Posterior vena cava (tissue), 2 donors: ENCODE data around the gene ZRANB1. TPM values are rescaled to one million over a fixed set of nuclear protein-coding genes. Genes with fewer than 3 reads are reported as not detected.

ENCODE experiments used
- DNase-seq: peaks from one replicate; pipeline ENCODE4 v3.0.0-alpha.2; 2020; ENCODE audit warnings: low spot score
- intact Hi-C, 2 donors: fragments of 100-400 bp; cut with DNase I; formaldehyde crosslinking; loops; one replicate each; pipeline versions ENCODE4 v1.14.1 to v1.14.2; 2022 to 2023
- total RNA-seq, 2 donors: library from RNA; stranded (reverse); fragmentation: NEBNext Ultra II Directional; extraction: Animal tissue kit (Norgen Biotek cat#: 25700); gene quantifications; one replicate each; pipeline ENCODE4 v1.2.1, GENCODE V29; 2021
- donor health status: DM: yes; HTN: yes; CAD: no.
- donor health status: DM: yes; HTN: yes; CAD: no.

The ZRANB1 gene
- total RNA-seq, 2 donors from 2014 or later: 19.8 to 26.9 TPM

DNA sequence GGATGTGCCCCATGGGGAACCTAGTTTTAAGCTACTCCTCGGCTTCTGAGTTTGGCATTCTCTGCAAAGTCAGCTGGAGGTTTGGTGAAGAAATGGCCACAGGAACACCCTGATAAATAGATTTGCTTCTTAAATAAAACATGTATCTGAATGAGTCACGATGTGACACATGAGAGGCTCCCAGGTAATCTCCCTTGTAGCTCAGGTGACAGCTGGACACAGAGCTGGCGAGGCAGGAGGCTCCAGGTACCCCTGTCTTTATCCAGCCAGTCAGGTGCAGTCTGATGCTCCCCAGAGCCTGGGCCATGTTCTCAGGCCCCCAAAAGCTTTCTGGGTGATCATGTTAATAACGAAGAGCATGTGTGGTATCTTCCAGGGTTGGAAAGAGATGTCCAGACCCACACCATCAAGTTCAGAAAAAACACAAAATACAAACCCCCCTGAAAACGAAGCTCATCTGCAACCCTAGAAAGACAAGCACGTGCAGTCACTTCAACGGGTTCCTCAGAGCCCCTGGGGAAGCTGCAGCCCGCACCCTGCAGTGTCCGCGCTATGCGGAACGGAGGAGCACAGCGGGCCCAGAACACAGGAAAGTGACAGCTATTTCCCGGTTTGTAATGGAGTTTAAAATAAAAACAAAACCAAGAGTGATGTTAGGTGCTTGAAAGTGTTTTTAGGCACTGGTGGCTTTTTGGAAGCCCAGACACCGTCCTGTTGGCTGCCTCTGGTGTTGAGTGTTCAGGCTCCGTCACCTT is 69.4 kb downstream of the ZRANB1 start:
- intact Hi-C loops: no loop called here

GRCh38 chr10:125011926-125012705 is 70.2 kb downstream of the ZRANB1 start:
- DNase-seq: peak; percentile 85
- intact Hi-C loops: no loop called here

More for the DNA sequence above, 69.4 kb downstream of the ZRANB1 start:
- peak; percentile 66 for DNase-seq

GRCh38 chr10:125012851-125013528 is 71.1 kb downstream of the ZRANB1 start:
- intact Hi-C loops: no loop called here
- DNase-seq: peak; percentile 42

GRCh38 chr10:125013529-125013872 is 71.6 kb downstream of the ZRANB1 start:
- no peak for DNase-seq
- intact Hi-C loops: no loop called here

GRCh38 chr10:125014086-125014830 is 72.3 kb downstream of the ZRANB1 start:
- no peak for DNase-seq
- intact Hi-C loops: no loop called here

DNA sequence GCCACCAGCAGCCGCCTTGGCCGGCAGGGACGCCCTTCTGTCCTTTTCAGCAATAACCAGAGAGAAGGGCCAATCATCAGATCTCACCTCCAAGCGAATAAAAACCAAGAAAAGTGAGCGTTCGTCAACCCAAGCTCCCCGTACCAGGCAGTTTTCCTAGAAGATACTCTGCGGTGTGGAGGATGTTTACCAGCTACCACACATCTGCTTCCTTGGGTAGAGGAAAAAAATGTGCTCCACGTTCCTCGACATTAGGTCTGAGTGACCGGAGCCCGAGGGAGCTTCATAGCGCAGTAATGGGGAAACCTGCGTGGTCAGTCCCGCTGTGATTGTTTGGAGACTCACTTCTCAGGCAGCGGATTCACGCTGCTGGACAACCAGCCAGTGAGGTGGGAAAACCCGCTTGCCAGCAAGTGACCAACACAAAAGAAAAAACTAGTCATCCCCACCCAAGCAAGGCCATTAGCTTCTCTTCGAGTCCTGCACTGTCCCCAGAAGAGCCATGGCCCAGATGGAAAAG is 73.0 kb downstream of the ZRANB1 start:
- no peak for DNase-seq
- intact Hi-C loops: no loop called here

GRCh38 chr10:125015356-125015944 is 73.5 kb downstream of the ZRANB1 start:
- DNase-seq: peak; percentile 90

DNA sequence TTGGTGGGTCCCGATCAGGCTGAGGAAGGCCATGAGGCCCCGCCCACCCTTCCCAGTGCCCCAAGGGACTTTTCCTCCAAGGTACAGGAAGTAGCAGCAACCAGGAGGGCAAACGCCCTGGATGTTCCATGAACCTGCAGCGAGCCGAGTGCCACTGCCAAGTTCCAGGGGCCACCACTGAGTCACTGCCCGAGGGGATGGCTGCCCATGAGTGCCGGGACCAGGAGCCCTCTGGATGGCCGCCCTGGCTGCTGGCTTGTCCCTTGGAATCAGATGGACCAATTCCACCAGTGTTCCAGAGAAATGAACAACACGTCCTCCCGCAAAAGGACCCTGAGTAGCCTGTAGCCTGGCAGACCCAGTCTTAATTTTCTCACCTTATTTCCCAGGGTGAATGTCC is 74.2 kb downstream of the ZRANB1 start:
- intact Hi-C loops: no loop called here
- DNase-seq: peak; percentile 89

More at GRCh38 chr10:125015356-125015944, 73.5 kb downstream of the ZRANB1 start:
- intact Hi-C loops: no loop called here

DNA sequence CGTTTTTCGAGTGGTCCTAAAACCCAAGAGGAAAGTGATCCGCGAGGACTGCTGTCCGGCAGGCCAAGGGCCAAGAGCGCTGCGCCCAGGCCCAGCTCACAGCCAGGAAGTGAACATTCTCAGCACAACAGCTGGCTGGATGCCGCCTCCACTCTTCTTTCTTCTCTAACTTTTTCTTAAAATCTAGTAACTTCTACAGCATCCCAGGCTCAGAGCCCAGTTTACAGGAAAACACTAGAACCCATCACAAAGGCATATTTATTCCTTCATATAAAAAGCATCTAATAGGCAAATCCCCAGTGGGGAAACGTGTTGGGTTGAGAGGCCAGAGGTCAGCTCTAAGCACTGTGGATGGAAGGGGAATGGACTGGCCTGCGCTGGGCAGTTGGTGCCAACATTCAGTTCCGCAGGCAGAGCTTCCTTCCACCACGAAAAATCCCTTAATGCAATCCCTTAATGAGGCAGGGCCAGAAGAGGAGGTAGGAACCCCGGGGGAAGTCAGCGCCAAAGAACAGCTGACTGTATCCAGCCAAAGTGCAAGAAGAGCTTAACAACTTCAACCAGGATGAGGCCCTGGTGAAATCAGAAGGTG is 74.8 kb downstream of the ZRANB1 start:
- peak; percentile 93 for DNase-seq
- intact Hi-C loops: no loop called here

- intact Hi-C loops: no loop called here
- no peak for DNase-seq
These were observed 75.8 kb downstream of the ZRANB1 start for GRCh38 chr10:125017547-125018298.

DNA sequence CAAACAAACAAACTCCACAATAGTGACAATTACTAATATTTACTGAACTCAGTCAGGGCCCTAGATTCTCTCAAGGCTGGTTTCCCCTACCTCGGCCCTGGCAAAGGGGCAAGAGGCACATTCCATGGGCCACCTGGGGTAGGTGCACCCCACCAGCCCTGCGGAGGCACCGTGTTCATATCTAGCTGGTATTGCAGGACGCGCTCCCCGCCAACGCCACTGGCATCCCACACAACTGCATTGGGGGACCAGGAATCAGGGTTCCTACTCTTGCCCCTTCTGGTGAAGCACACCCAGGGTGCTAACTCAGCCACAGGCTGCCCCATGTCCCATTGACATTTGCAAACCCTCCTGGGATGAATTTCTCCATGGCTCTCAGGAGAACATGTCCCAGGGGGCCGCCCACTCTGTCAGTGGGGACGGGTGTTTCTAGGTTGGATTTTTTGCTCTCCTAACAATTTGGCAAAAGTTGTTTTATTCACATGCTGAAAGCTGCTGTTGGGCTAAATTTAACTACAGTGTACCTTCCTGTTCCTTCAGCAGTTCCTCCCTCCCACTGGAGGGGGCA is 76.7 kb downstream of the ZRANB1 start:
- intact Hi-C loops: no loop called here

DNA sequence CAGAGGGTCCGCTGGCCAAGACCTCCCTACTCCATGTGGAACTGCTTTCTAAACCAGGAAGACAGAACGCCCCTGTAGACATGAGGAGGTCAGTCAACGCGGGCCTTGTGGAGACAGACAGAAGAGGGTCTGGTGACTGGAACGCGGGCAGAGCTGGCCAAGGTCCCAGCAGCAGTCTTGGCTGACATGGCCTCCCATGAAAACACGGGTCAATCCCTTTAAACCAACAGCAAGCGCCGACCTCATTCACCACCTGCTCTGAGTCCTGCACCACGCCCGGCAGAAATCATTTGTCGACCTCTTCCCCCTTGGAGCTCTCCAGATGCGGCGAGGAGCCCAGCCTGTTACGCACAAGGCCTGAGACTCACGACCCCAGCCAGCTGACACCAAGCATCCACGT is 78.5 kb downstream of the ZRANB1 start:
- intact Hi-C loops: no loop called here
- no peak for DNase-seq

More for the DNA sequence above, 76.7 kb downstream of the ZRANB1 start:
- DNase-seq: no peak

DNA sequence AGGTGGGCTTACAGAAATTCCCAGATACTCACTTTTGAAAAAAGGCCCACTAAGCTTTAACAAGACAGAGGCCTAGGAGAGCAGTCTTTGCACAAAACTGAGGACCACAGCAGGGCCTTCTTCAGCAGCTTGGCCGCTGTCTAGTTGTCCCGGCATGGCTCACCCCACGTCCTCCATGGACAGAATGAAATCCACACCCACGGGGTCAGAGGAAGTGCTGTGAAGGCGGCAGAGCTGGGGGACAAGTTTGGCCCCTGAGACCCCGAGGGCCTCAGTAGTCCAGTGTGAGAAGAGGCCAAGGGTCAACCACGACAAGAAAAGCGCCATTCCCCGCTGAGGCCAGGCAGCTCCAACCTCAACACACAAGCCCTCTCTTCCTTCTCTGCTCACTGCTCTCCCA is 78.9 kb downstream of the ZRANB1 start:
- intact Hi-C loops: no loop called here
- DNase-seq: no peak

- intact Hi-C loops: no loop called here
- peak; percentile 70 for DNase-seq
These were observed 79.9 kb downstream of the ZRANB1 start for GRCh38 chr10:125021686-125022344.

GRCh38 chr10:125022671-125023070 is 80.7 kb downstream of the ZRANB1 start:
- intact Hi-C loops: no loop called here
- DNase-seq: peak; percentile 53

GRCh38 chr10:125023255-125023654 is 81.3 kb downstream of the ZRANB1 start:
- intact Hi-C loops: no loop called here
- peak; percentile 78 for DNase-seq
